AG09319 (cell line): Measurements from ENCODE around the gene RAD23A.

Source experiments
- DNase-seq: peaks from one replicate; pipeline ENCODE4 v3.0.0-alpha.2; 2010; ENCODE audit warnings: low read depth; ENCODE audit errors: extremely low read depth
- TF ChIP-seq, protein P1 (sequence below): IDR thresholded peaks from 2 replicates; pipeline ENCODE4 v1.5.1; 2011; ENCODE audit warnings: low read depth, mild to moderate bottlenecking, inconsistent platforms, low read length, moderate library complexity

RAD23A gene

DNA sequence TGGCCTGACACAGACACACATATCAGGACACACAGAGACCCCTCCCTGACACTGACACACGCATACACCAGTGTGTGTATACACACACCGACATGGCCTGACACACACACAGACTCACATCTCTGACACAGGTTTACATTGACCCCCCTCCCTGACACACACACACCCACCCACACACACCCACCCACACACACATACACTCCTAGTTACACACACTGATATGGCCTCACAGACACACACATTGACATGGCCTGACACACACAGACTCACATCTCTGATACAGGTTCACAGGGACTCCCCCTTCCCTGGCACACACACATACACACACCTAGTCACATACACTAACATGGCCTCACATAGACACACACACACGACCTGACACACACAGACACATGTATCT lies 45.2 kb downstream of the RAD23A start:
- TF ChIP-seq, protein P1, sequence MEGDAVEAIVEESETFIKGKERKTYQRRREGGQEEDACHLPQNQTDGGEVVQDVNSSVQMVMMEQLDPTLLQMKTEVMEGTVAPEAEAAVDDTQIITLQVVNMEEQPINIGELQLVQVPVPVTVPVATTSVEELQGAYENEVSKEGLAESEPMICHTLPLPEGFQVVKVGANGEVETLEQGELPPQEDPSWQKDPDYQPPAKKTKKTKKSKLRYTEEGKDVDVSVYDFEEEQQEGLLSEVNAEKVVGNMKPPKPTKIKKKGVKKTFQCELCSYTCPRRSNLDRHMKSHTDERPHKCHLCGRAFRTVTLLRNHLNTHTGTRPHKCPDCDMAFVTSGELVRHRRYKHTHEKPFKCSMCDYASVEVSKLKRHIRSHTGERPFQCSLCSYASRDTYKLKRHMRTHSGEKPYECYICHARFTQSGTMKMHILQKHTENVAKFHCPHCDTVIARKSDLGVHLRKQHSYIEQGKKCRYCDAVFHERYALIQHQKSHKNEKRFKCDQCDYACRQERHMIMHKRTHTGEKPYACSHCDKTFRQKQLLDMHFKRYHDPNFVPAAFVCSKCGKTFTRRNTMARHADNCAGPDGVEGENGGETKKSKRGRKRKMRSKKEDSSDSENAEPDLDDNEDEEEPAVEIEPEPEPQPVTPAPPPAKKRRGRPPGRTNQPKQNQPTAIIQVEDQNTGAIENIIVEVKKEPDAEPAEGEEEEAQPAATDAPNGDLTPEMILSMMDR: no peak
- no peak for DNase-seq

DNA sequence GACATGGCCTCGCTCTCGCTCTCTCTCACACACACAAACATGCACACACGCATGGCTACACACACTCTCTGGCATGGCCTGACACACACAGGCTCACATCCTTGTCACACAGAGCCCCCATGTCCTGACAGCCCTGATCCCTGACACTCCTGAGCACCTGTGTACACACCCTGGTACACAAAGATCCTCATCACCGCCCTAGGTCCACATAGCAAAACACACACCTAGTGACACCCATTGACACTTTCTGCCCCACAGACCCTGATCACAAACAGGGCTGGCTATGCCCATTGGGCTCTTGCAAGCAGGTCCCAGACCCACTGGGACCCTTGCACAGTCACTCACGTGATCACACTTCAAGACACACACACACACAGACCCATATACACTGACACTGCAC lies 45.6 kb downstream of the RAD23A start:
- DNase-seq: no peak
- TF ChIP-seq, protein P1: no peak

DNA sequence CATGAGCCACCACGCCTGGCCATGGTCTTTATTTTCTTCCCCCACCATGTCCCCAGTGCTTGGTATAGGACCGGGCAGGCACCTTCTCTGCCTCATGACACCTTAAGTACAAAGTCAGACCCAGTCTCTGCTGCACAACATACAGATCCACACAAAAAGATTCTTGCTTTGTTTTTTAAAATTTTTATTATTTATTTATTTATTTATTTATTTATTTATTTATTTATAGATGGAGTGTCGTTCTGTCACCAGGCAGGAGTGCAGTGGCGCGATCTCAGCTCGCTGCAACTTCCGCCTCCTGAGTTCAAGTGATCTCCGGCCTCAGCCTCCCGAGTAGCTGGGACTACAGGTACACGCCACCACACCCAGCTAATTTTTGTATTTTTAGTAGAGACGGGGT lies 47.1 kb downstream of the RAD23A start:
- TF ChIP-seq, protein P1: no peak
- DNase-seq: no peak

DNA sequence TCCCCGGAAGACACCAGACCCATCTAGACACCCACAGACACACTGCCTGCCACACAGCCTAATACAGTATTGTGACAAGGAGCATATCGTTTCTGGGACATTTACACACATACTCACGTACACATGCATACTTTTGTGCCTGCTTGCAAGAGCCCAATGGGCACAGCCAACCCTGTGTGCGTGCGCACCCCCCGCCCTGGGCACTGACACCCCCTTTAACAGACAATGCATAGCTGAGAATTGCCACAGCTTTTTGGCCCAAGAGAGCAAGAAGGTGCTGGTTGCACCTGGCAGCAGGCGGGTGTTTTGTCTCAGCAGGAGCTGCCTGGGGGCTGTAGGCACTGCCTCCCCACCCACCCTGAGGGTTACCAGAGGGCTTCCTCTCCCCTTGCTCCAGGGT lies 47.9 kb downstream of the RAD23A start:
- TF ChIP-seq, protein P1: no peak
- no peak for DNase-seq

DNA sequence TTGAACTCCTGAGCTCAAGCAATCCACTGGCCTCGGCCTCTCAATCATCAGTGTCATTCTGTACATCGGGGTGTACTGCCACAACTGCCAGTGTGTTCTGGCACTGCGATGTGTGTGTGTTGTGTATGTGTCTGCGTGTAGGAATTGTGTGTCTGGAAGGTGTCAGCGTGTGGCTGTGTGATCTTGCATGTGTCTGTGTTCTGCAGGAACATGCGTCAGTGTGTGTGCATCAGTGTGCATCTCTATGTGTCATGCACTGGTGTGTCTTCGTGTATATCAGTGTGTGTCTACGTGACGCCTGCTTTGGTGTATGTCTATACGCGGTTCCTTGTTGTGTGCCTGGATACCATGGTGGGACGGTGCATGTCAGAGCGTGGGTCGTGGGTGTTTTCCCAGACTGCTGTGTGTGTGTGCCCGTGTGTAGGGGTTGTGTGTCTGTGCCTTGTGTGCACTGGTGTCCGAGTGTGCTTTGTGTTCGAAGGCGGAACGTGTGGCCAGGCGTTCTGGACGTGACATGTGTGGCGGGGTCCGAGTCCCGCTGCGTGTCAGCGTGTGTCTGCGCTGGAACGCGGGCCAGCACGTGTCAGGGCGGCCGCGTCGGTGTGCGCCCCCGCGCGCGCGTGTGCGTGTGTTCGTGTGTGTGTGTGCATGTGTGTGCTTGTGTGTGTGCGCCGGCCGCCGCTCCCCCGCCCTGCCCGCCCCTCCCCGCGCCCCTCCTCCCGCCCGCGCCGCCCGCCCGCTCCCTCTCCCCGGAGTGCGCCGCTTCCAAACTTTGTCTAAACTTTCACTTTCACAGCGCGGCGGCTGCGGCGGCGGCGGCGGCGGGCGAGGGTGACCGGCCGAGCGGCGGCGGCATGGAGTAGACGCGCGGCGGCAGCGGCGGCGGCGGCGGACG lies 49.3 kb downstream of the RAD23A start, which contains the start of gene NFIX:
Gene NFIX (plus strand): TSS at position 775 of the 895 bp plus-strand sequence. CDS start 363 bp downstream, outside the sequence.
- DNase-seq: no peak
- TF ChIP-seq, protein P1: no peak

DNA sequence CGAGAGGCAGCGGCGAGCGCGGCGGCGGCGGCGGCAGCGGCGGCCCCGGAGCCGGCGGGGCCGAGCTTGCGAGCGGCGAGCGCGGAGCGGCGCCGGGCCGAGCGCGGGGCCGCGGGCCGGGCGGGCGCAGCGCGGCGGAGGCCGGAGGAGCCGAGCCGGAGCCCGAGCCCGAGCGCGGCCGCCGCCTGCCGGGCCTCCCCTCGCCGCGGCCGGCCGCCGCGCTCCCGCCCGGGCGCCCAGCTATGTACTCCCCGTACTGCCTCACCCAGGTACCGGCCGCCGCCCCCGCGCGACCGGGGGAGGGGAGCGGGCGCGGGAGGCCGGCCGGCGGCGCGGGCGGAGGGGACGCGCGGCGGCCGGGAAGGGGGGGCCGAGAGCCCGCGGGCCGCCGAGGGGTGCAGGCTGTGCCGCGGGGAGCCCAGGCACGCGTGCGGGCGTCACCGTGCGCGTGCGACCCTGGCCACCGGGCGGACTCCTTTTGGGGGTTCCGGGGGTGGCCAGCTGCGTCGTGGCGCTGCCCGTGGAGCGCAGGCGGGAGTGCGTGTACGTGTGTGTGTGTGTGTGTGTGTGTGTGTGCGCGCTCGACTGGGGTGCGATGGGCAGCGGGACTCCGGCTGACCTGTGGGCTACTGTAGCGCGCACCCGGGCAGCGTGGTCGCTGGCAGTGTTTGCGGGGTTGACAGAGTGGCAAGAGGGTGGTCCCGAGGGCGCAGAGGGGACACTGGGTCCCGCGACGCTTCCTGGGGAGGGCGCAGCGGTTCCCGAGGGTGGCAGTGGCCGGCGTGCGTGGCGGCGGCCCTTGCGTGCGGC lies 50.1 kb downstream of the RAD23A start:
- DNase-seq: no peak
- TF ChIP-seq, protein P1: no peak
